NCI-H1694 (cell line): ENCODE data around the gene TIPARP.
"Not testable (repeated sequence)": the region's sequence is repeated elsewhere in the genome, so short reads cannot be mapped to it uniquely, and the experiment has no call there.

Experiments
- DNase-seq: peaks from one replicate; lab custom pipeline; 2025; lab: John Stamatoyannopoulos, UW

Gene TIPARP

GRCh38 chr3:156716105-156716862 is 41.9 kb downstream of the TIPARP start:
- DNase-seq: no peak

- DNase-seq: no peak
Observed at GRCh38 chr3:156718622-156719306, 44.4 kb downstream of the TIPARP start.

- no peak for DNase-seq
Observed at GRCh38 chr3:156720826-156721225, 46.4 kb downstream of the TIPARP start.

- no peak for DNase-seq
Observed at GRCh38 chr3:156721687-156722618, 47.6 kb downstream of the TIPARP start.

- DNase-seq: no peak
Observed at GRCh38 chr3:156723182-156723619, 48.8 kb downstream of the TIPARP start.

- no peak for DNase-seq
Observed at GRCh38 chr3:156725682-156726081, 51.3 kb downstream of the TIPARP start.

GRCh38 chr3:156726456-156726855 is 52.1 kb downstream of the TIPARP start:
- DNase-seq: no peak

- DNase-seq: no peak
Observed at GRCh38 chr3:156727519-156728205, 53.3 kb downstream of the TIPARP start.

GRCh38 chr3:156728267-156728985 is 54.0 kb downstream of the TIPARP start:
- no peak for DNase-seq

GRCh38 chr3:156729460-156730179 is 55.2 kb downstream of the TIPARP start:
- DNase-seq: no peak

- no peak for DNase-seq
Observed at GRCh38 chr3:156731813-156732212, 57.4 kb downstream of the TIPARP start.

GRCh38 chr3:156732261-156732660 is 57.9 kb downstream of the TIPARP start:
- no peak for DNase-seq

GRCh38 chr3:156732715-156733421 is 58.5 kb downstream of the TIPARP start:
- DNase-seq: no peak

GRCh38 chr3:156734661-156735060 is 60.3 kb downstream of the TIPARP start:
- not testable (repeated sequence) for DNase-seq

- DNase-seq: no peak
Observed at GRCh38 chr3:156735471-156735870, 61.1 kb downstream of the TIPARP start.

GRCh38 chr3:156737049-156737448 is 62.7 kb downstream of the TIPARP start:
- DNase-seq: not testable (repeated sequence)

- no peak for DNase-seq
Observed at GRCh38 chr3:156738251-156738650, 63.9 kb downstream of the TIPARP start.

GRCh38 chr3:156739976-156740375 is 65.6 kb downstream of the TIPARP start:
- DNase-seq: no peak

GRCh38 chr3:156740581-156740980 is 66.2 kb downstream of the TIPARP start:
- DNase-seq: not testable (repeated sequence)

GRCh38 chr3:156741935-156742334 is 67.5 kb downstream of the TIPARP start:
- no peak for DNase-seq
